ENCODE data around the gene CRYBG1.

The CRYBG1 gene

GRCh38 chr6:106360410-106360988, at the start of gene CRYBG1:
TSS of gene CRYBG1 (plus strand) at chr6:106360717. CDS start at chr6:106360909, 192 bp downstream.
- DNase-seq = peak; percentile 54 to 63

- DNase-seq = no peak
Measured at GRCh38 chr6:106315765-106316374, 44.6 kb upstream of the CRYBG1 start.

GRCh38 chr6:106316375-106316766, 44.1 kb upstream of the CRYBG1 start:
- no peak for DNase-seq

GRCh38 chr6:106318061-106318460, 42.5 kb upstream of the CRYBG1 start:
- DNase-seq = no peak

GRCh38 chr6:106318851-106319250, 41.7 kb upstream of the CRYBG1 start:
- DNase-seq = no peak

GRCh38 chr6:106321940-106322339, 38.6 kb upstream of the CRYBG1 start:
- no peak for DNase-seq

GRCh38 chr6:106324726-106325335, 35.7 kb upstream of the CRYBG1 start:
- no peak for DNase-seq

GRCh38 chr6:106325336-106326178, 35.0 kb upstream of the CRYBG1 start, which contains the start of gene ATG5:
TSS of gene ATG5 (minus strand) at chr6:106325760. CDS start at chr6:106316208, 9,552 bp downstream.
- peak; percentile 99 to 100 for DNase-seq

- peak; percentile 38 to 39 for DNase-seq
Measured at GRCh38 chr6:106334646-106335448, 25.7 kb upstream of the CRYBG1 start.

- peak; percentile 8 to 40 for DNase-seq
Measured at GRCh38 chr6:106339334-106340029, 21.0 kb upstream of the CRYBG1 start.

- DNase-seq = no peak
Measured at GRCh38 chr6:106347219-106347618, 13.3 kb upstream of the CRYBG1 start.

- DNase-seq = no peak
Measured at GRCh38 chr6:106356378-106356777, 4.1 kb upstream of the CRYBG1 start.

GRCh38 chr6:106359959-106360409, 533 bp upstream of the CRYBG1 start:
- no peak for DNase-seq

GRCh38 chr6:106360989-106361430, 493 bp downstream of the CRYBG1 start:
- peak; percentile 3 to 9 for DNase-seq

GRCh38 chr6:106363401-106364138, 3.1 kb downstream of the CRYBG1 start:
- no peak for DNase-seq

- no peak for DNase-seq
Measured at GRCh38 chr6:106369739-106370138, 9.2 kb downstream of the CRYBG1 start.

- DNase-seq = no peak
Measured at GRCh38 chr6:106370639-106371038, 10.1 kb downstream of the CRYBG1 start.

GRCh38 chr6:106372838-106373501, 12.5 kb downstream of the CRYBG1 start:
- no peak for DNase-seq

GRCh38 chr6:106373502-106374239, 13.2 kb downstream of the CRYBG1 start:
- DNase-seq = no peak

Measured in stimulated activated CD4-positive, alpha-beta T cell treated with anti-CD3 and anti-CD28 coated beads, Interleukin-4, amount 100 ng/mL, for 4 hours (primary cell).